K562 (cell line): Measurements from ENCODE around the gene CAPN3. TPM values are rescaled to one million over a fixed set of nuclear protein-coding genes. Genes with fewer than 3 reads are reported as not detected.

Source experiments
- ATAC-seq: fragments of 200-7000 bp; cut with Tn5 transposase; 3 replicates; pipeline ENCODE4 v1.9.1; 2020; ENCODE audit warnings: moderate library complexity
- BruUV-seq: library from RNA; stranded (reverse); fragments of 400-500 nt; replicated peaks from 2 replicates; lab custom pipeline; 2021; lab: Mats Ljungman, UMichigan
- CTCF ChIA-PET: fragments of 300-600 bp; formaldehyde crosslinking; extraction: SDS; loops from one replicate; lab custom pipeline; 2021; ENCODE audit warnings: low intra/inter-chr PET ratio; lab: Yijun Ruan, JAX
- POLR2A ChIA-PET: fragments of 300-600, 350-650 bp; sonication (Branson Sonifier 250); formaldehyde crosslinking; extraction: SDS; loops from one replicate; lab custom pipeline; 2021; ENCODE audit warnings: antibody characterized with exemption, inconsistent platforms; lab: Yijun Ruan, JAX
- DNase-seq, 4 experiments: peaks; one replicate each; pipeline versions ENCODE4 v3.0.0 to v3.0.0-alpha.2; 2011 to 2018; ENCODE audit warnings: low spot score in 3 of 4, mixed read lengths in 3 of 4; ENCODE audit errors: extremely low read depth in 1 of 4
- FAIRE-seq: peaks from 2 replicates; lab custom pipeline; 2011; peaks lifted over from hg19 to GRCh38; lab: Jason Lieb, UNC
- H2AFZ ChIP-seq: 2 replicates; pipeline ENCODE4 v1.6.0; 2011; ENCODE audit warnings: low read depth, low read length, control low read depth, inconsistent platforms
- H3K27ac ChIP-seq: fragments of 200-600 bp; 3 replicates; pipeline ENCODE4 v1.8.0; 2011; ENCODE audit warnings: low read depth, mild to moderate bottlenecking, control low read depth, inconsistent platforms, low read length, moderate library complexity, mixed read lengths; ENCODE audit errors: extremely low read depth
- H3K27me3 ChIP-seq, 2 experiments: fragments of 300-600 bp in 1 of 2; 2 replicates in 1 of 2; 3 replicates in 1 of 2; pipeline versions ENCODE4 v1.6.0 to v1.8.0; 2011; ENCODE audit warnings: inconsistent platforms in 2 of 2, low read length in 2 of 2, mild to moderate bottlenecking in 1 of 2, mixed read lengths in 1 of 2, moderate library complexity in 1 of 2; ENCODE audit not compliant: control insufficient read depth in 2 of 2, insufficient read depth in 2 of 2
- H3K36me3 ChIP-seq: fragments of 300-600 bp; 3 replicates; pipeline ENCODE4 v1.8.0; 2011; ENCODE audit warnings: mild to moderate bottlenecking, low read length, inconsistent platforms; ENCODE audit not compliant: control insufficient read depth, insufficient read depth
- H3K4me1 ChIP-seq, 2 experiments: fragments of 200-600 bp in 1 of 2; replicated peaks in 1 of 2; 2 replicates in 1 of 2; 3 replicates in 1 of 2; pipeline versions ENCODE4 v1.5.1 to v1.8.0; 2011; ENCODE audit warnings: inconsistent platforms in 2 of 2, low read length in 2 of 2, mild to moderate bottlenecking in 1 of 2, mixed read lengths in 1 of 2, moderate library complexity in 1 of 2; ENCODE audit not compliant: control insufficient read depth in 2 of 2, insufficient read depth in 2 of 2
- H3K4me2 ChIP-seq: 2 replicates; pipeline ENCODE4 v1.6.1; 2011; ENCODE audit warnings: low read length, control low read depth, inconsistent platforms, mixed read lengths; ENCODE audit not compliant: insufficient read depth
- H3K4me3 ChIP-seq: fragments of 200-600 bp; sonication (generic), shearing (Covaris generic); 2 replicates; pipeline ENCODE4 v1.5.1; 2016; ENCODE audit warnings: control low read depth, inconsistent platforms
- H3K79me2 ChIP-seq: fragments of 200-600 bp; 3 replicates; pipeline ENCODE4 v1.8.0; 2011; ENCODE audit warnings: low read length, inconsistent platforms; ENCODE audit not compliant: control insufficient read depth, insufficient read depth
- H3K9ac ChIP-seq, 2 experiments: 2 replicates each; pipeline versions ENCODE4 v1.6.0 to v1.6.1; 2011; ENCODE audit warnings: low read depth in 2 of 2, low read length in 2 of 2, control low read depth in 1 of 2, inconsistent platforms in 1 of 2, mild to moderate bottlenecking in 1 of 2, mixed read lengths in 1 of 2; ENCODE audit not compliant: insufficient read depth in 1 of 2
- H3K9me1 ChIP-seq: one replicate; pipeline ENCODE4 v1.6.0; 2011; ENCODE audit warnings: inconsistent platforms, mild to moderate bottlenecking, low read length, moderate library complexity; ENCODE audit not compliant: control insufficient read depth, insufficient read depth
- H3K9me3 ChIP-seq: replicated peaks from 2 replicates; pipeline ENCODE4 v1.5.1; 2011; ENCODE audit warnings: low read depth, low read length, inconsistent platforms; ENCODE audit not compliant: control insufficient read depth, insufficient read depth
- H4K20me1 ChIP-seq: replicated peaks from 2 replicates; pipeline ENCODE4 v1.6.1; 2011; ENCODE audit warnings: low read length, inconsistent platforms, mixed read lengths; ENCODE audit not compliant: control insufficient read depth, insufficient read depth
- CBX1 ChIP-seq: sonication (generic); IDR thresholded peaks from 2 replicates; pipeline ENCODE4 v1.6.1; 2016; ENCODE audit warnings: antibody characterized with exemption, low read depth, mild to moderate bottlenecking
- ELF2 ChIP-seq: fragments of 250-450 bp; sonication (Bioruptor Pico); IDR thresholded peaks from 2 replicates; pipeline ENCODE4 v1.5.0; 2021; ENCODE audit warnings: mild to moderate bottlenecking
- ETV6 ChIP-seq, 3 experiments: fragments of 150-350 bp in 1 of 3; sonication (generic) in 1 of 3; formaldehyde crosslinking in 1 of 3; IDR thresholded peaks; 2 replicates each; pipeline versions ENCODE4 v1.6.1 to v1.8.0; 2014 to 2022; ENCODE audit warnings: borderline replicate concordance in 2 of 3, low read depth in 2 of 3, antibody characterized with exemption in 1 of 3, low read length in 1 of 3, mild to moderate bottlenecking in 1 of 3, missing genetic modification reagents in 1 of 3
- GTF2F1 ChIP-seq: IDR thresholded peaks from 2 replicates; pipeline ENCODE4 v1.6.1; 2011; ENCODE audit warnings: low read depth, low read length, improper control_type of control experiment
- MIER1 ChIP-seq: fragments of 450-650 bp; IDR thresholded peaks from 2 replicates; pipeline ENCODE4 v1.6.1; 2016; ENCODE audit warnings: antibody characterized with exemption, mild to moderate bottlenecking, low read depth
- NFXL1 ChIP-seq: fragments of 450-650 bp; formaldehyde crosslinking; IDR thresholded peaks from 2 replicates; pipeline ENCODE4 v1.4.0; 2021; ENCODE audit warnings: mild to moderate bottlenecking
- PRMT5 ChIP-seq: sonication (generic); formaldehyde crosslinking; IDR thresholded peaks from 2 replicates; pipeline ENCODE4 v1.5.0; 2020; ENCODE audit warnings: missing genetic modification reagents
- PURB ChIP-seq: sonication (generic); formaldehyde crosslinking; IDR thresholded peaks from 2 replicates; pipeline ENCODE4 v1.9.0; 2021; ENCODE audit warnings: low read depth, mild to moderate bottlenecking, missing genetic modification reagents
- SPI1 ChIP-seq: IDR thresholded peaks from 2 replicates; pipeline ENCODE4 v1.6.1; 2011; ENCODE audit warnings: low read depth, low read length, control low read depth, borderline replicate concordance
- SRF ChIP-seq, 2 experiments: fragments of 250-450, 450-650 bp in 1 of 2; sonication (Bioruptor Pico) in 1 of 2; sonication (generic) in 1 of 2; formaldehyde crosslinking; IDR thresholded peaks; 2 replicates each; pipeline versions ENCODE4 v1.5.0 to v1.5.1; 2020 to 2022; ENCODE audit warnings: mild to moderate bottlenecking in 1 of 2, missing genetic modification reagents in 1 of 2
- ZNF644 ChIP-seq: fragments of 200-800 bp; sonication (Bioruptor generic); IDR thresholded peaks from 2 replicates; pipeline ENCODE4 v1.6.1; 2016; ENCODE audit warnings: low read depth, missing genetic modification characterization, missing compliant biosample characterization
- ZNF707 ChIP-seq: fragments of 250-450 bp; sonication (Bioruptor Pico); conservative IDR thresholded peaks from 2 replicates; pipeline ENCODE4 v1.8.0; 2022; ENCODE audit warnings: inconsistent platforms, mild to moderate bottlenecking, moderate library complexity
- ZNF717 ChIP-seq: fragments of 250-450 bp; sonication (Bioruptor Pico); IDR thresholded peaks from 2 replicates; pipeline ENCODE4 v1.5.0; 2021
- ZNF766 ChIP-seq: fragments of 200-800 bp; sonication (Bioruptor generic); conservative IDR thresholded peaks from 2 replicates; pipeline ENCODE4 v1.6.1; 2016; ENCODE audit warnings: missing genetic modification characterization, missing compliant biosample characterization
- WGBS: fragments of 100-300 bp; shearing (Covaris generic); methylation state at CpG from one replicate; pipeline ENCODE4 v1.1.6; 2016; ENCODE audit warnings: low coverage, mixed read lengths; ENCODE audit not compliant: insufficient coverage; ENCODE audit errors: missing lambda C conversion rate; 5-methylcytosine and 5-hydroxymethylcytosine counted together
- in situ Hi-C: fragments of 300-500 bp; cut with MboI; formaldehyde crosslinking; loops from 4 replicates; pipeline ENCODE4 v1.15.0; 2018; ENCODE audit warnings: inconsistent platforms, mixed read lengths
- intact Hi-C: fragments of 100-400 bp; cut with micrococcal nuclease; formaldehyde crosslinking; loops from 2 replicates; pipeline ENCODE4 v1.14.2; 2022
- polyA plus RNA-seq, 8 experiments: library from polyadenylated mRNA; depleted of rRNA in 4 of 8; stranded (reverse) in 5 of 8; unstranded in 3 of 8; fragments of >200 nt; fragmentation: Nextera tagmentation in 2 of 8; fragmentation: Illumina TruSeq in 1 of 8; extraction: Ambion mirVana in 2 of 8; extraction: Trizol in 1 of 8; gene quantifications; 2 replicates each; pipeline versions ENCODE4 v1.2.1 to v1.2.3, GENCODE V29; 2011 to 2014; ENCODE audit warnings: inconsistent platforms in 1 of 8, missing spikeins in 1 of 8
- total RNA-seq, 7 experiments: library from RNA; depleted of rRNA in 6 of 7; stranded (reverse); fragments of >200 nt in 6 of 7; fragmentation: Illumina TruSeq in 2 of 7; extraction: Trizol in 2 of 7; gene quantifications; 2 replicates each; pipeline versions ENCODE4 v1.2.1 to v1.2.3, GENCODE V29; 2011 to 2021; ENCODE audit warnings: low replicate concordance in 1 of 7

The CAPN3 gene
- total and polyA plus RNA-seq, 9 of the 15 experiments (the other 6 are each of a cell fraction or from before 2014, with no cell fraction given): 0.03 to 0.34 (median 0.20) TPM; not detected in 2

DNA sequence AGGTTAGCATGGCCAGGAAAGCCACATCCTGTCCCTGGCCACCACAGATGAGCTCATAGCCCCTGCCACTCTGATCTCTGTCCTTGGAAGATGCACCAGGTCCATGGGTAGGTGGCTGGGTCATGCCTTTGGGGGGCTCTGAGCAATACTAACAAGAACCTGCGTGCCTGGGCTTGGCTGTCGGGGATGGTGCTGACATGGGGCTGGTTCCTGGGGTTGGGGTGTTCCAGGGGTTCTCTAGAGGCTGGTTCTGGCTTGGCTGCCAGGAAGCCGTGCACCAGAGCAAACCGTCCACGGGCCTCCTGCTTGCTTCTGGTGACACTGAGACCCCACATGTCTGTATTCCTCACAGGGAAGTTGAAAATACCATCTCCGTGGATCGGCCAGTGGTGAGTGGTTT, 44.1 kb downstream of the CAPN3 start:
- POLR2A ChIA-PET: interaction anchor here (1.2 kb wide), 1 partner anchor 11 kb away, joined by 3 read pairs; no protein-coding TSS in a partner anchor

More for the DNA sequence above, 44.1 kb downstream of the CAPN3 start:
- Histone ChIP-seq H3K9me1 (no peaks in the 10 kb centered on the region), H3K4me2 (no peak overlapping the region), H4K20me1 (no peaks in the 10 kb centered on the region), H3K9ac (no peak overlapping the region), H3K27me3 (peaks cover 2 to 6% of the 10 kb centered on the region in 2 experiments; a peak in 1 of 5 replicates), H3K79me2 (no peaks in the 10 kb centered on the region), H3K4me1 (peaks cover 0 to 6% of the 10 kb centered on the region in 2 experiments; a peak in 2 of 5 replicates), H3K27ac (no peak overlapping the region), H3K9me3 (no peaks in the 10 kb centered on the region), H3K36me3 (no peaks in the 10 kb centered on the region), H2AFZ (peak overlapping the region; percentile 59; the same call in 1 of the 2 replicates), H3K4me3 (no peak overlapping the region)
- 33% methylated on average over 7 of the region's 7 CpGs for WGBS
- FAIRE-seq: no peak
- CTCF ChIA-PET: no interaction called here
- TF ChIP-seq PRMT5 (no peak), ELF2 (CRISPR knock-in tag) (no peak), NFXL1 (CRISPR knock-in tag) (no peak), GTF2F1 (no peak), ZNF707 (no peak), MIER1 (no peak), ZNF766 (CRISPR knock-in tag) (no peak), SRF (CRISPR knock-in tag; IDR thresholded peaks at IDR 0.05) (no peak), ZNF717 (no peak), PURB (no peak), SPI1 (no peak), CBX1 (no peak), ZNF644 (tag) (no peak), ETV6 (IDR thresholded peaks at IDR 0.05; ENCODE audit: borderline replicate concordance in 1 of 2, low read depth in 2 of 2, low read length in 1 of 2) (no peak), ETV6 (CRISPR knock-in tag; IDR thresholded peaks at IDR 0.05; ENCODE audit: borderline replicate concordance) (no peak)
- DNase-seq: no peak
- BruUV-seq: no TSS peak
- no peak for ATAC-seq
- in situ Hi-C loops (no loop called here), intact Hi-C loops (no loop called here)
